GM23248 (cell line): ENCODE measurements around the gene NKAIN4.

Source experiments
- EZH2 ChIP-seq: fragments of 200-600 bp; sonication (generic); IDR thresholded peaks from 2 replicates; pipeline ENCODE4 v1.6.1; 2018; ENCODE audit warnings: antibody characterized with exemption, mild to moderate bottlenecking; ENCODE audit not compliant: insufficient read depth, poor library complexity, severe bottlenecking
- EZH2phosphoT487 ChIP-seq: fragments of 200-600 bp; sonication (generic); IDR thresholded peaks from 2 replicates; pipeline ENCODE4 v1.6.1; 2018; ENCODE audit warnings: antibody characterized with exemption, moderate library complexity, mild to moderate bottlenecking, low read depth; ENCODE audit not compliant: insufficient read depth

DNA sequence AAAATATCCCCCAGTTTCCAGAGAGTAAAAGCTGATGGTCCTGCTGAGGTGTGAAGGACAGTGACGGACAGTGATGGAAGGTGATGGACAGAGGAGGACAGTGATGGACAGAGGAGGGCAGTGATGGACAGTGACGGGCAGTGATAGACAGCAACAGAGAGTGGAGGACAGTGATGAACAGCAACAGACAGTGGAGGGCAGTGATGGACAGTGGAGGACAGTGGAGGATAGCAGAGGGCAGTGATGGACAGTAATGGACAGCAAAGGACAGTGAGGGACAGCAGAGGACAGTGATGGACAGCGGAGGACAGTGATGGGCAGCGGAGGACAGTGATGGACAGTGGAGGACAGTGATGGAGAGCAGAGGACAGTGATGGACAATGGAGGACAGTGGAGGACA, 2.7 kb upstream of the NKAIN4 start:
- TF ChIP-seq EZH2phosphoT487: no peak
- no peak for TF ChIP-seq EZH2
